ENCODE data around the gene PKNOX1. TPM values are rescaled to one million over a fixed set of nuclear protein-coding genes. Genes with fewer than 3 reads are reported as not detected.
A peak's percentile ranks its signal among the peaks of the same experiment; 100 is the strongest.
"Not testable (repeated sequence)": the region's sequence is repeated elsewhere in the genome, so short reads cannot be mapped to it uniquely, and the experiment has no call there.

The PKNOX1 gene
- total and polyA plus RNA-seq, 2 experiments from 2014 or later: 29.9 to 76.7 TPM

GRCh38 chr21:42988236-42988965 lies 14.0 kb downstream of the PKNOX1 start:
- H3K9me3 Mint-ChIP-seq: no peaks in the 10 kb centered on the region; the same call in 2 of the 3 replicates
- peaks cover 11% of the 10 kb centered on the region; the same call in 2 of the 3 replicates for H3K36me3 Mint-ChIP-seq (ENCODE audit: low read depth)
- DNase-seq (ENCODE audit: low spot score) (no peak), ATAC-seq (peak; percentile 26)
- Histone ChIP-seq H3K36me3 (ENCODE audit: insufficient read depth) (peaks cover 3% of the 10 kb centered on the region; the same call in 1 of the 2 replicates), H3K9me2 (ENCODE audit: insufficient read depth) (no peaks in the 10 kb centered on the region), H3K4me2 (0 out of 2 replicates have a peak overlapping the region, but pooled peaks have one; percentile 12), H3K4me1 (ENCODE audit: insufficient read depth) (peaks cover 33% of the 10 kb centered on the region), H4K20me1 (replicated peaks; ENCODE audit: insufficient read depth) (no peaks in the 10 kb centered on the region; the same call in 1 of the 2 replicates), H3K79me2 (replicated peaks; ENCODE audit: insufficient read depth) (peaks cover 55% of the 10 kb centered on the region), H3K27me3 (ENCODE audit: insufficient read depth) (no peaks in the 10 kb centered on the region), H3F3A (replicated peaks; ENCODE audit: low read depth) (peaks cover 27% of the 10 kb centered on the region; the same call in 1 of the 2 replicates), H3K4me3 (no peak overlapping the region), H3K27ac (ENCODE audit: low read depth) (peak overlapping the region; percentile 12; the same call in 1 of the 2 replicates), H2AFZ (no peak overlapping the region)
- H3K4me1 Mint-ChIP-seq: peaks cover 34% of the 10 kb centered on the region
- no peak overlapping the region for H3K27ac Mint-ChIP-seq
- peaks cover 14% of the 10 kb centered on the region for H3K27me3 Mint-ChIP-seq (ENCODE audit: insufficient read depth, low read depth, poor library complexity)
- H3K4me3 Mint-ChIP-seq: no peak overlapping the region
- no peak for TF ChIP-seq ZNF114 (CRISPR knock-in tag; IDR thresholded peaks at IDR 0.05)
- TF ChIP-seq CREB1 (CRISPR knock-in tag; IDR thresholded peaks at IDR 0.05; ENCODE audit: low read depth): no peak
- TF ChIP-seq STAT1 (IDR thresholded peaks at IDR 0.05; ENCODE audit: unreplicated experiment): no peak
- no peak for TF ChIP-seq POLR2AphosphoS5 (IDR thresholded peaks at IDR 0.05; ENCODE audit: low read depth)
- no peak for TF ChIP-seq REST (IDR thresholded peaks at IDR 0.05; ENCODE audit: unreplicated experiment)

GRCh38 chr21:42989370-42989769 lies 15.0 kb downstream of the PKNOX1 start:
- Mint-ChIP-seq H3K27me3 (ENCODE audit: insufficient read depth, low read depth, poor library complexity) (peaks cover 14% of the 10 kb centered on the region), H3K27ac (peak overlapping the region; percentile 50; the same call in 1 of the 2 replicates), H3K36me3 (ENCODE audit: low read depth) (peaks cover 11% of the 10 kb centered on the region; the same call in 1 of the 3 replicates), H3K4me1 (peaks cover 30% of the 10 kb centered on the region)
- Histone ChIP-seq H3K4me2 (0 out of 2 replicates have a peak overlapping the region, but pooled peaks have one; percentile 12), H3K27ac (ENCODE audit: low read depth) (peak overlapping the region; percentile 73; the same call in 1 of the 2 replicates), H3K79me2 (replicated peaks; ENCODE audit: insufficient read depth) (peaks cover 45% of the 10 kb centered on the region), H3K4me1 (ENCODE audit: insufficient read depth) (peaks cover 24% of the 10 kb centered on the region), H3F3A (replicated peaks; ENCODE audit: low read depth) (peaks cover 27% of the 10 kb centered on the region; the same call in 1 of the 2 replicates)
- H3K4me3 Mint-ChIP-seq; DNase-seq (ENCODE audit: low spot score); H3K27me3 ChIP-seq (ENCODE audit: insufficient read depth); H3K9me3 Mint-ChIP-seq; H4K20me1 ChIP-seq (replicated peaks; ENCODE audit: insufficient read depth); H2AFZ ChIP-seq; H3K36me3 ChIP-seq (ENCODE audit: insufficient read depth); H3K9me2 ChIP-seq (ENCODE audit: insufficient read depth); ATAC-seq; H3K4me3 ChIP-seq: not testable (repeated sequence)

All from GM23338 (cell line).